GM12878 (cell line): ENCODE data around the gene OR5F1. TPM values are rescaled to one million over a fixed set of nuclear protein-coding genes. Genes with fewer than 3 reads are reported as not detected.

Source experiments
- ATAC-seq: fragments of 200-7000 bp; cut with Tn5 transposase; 3 replicates; pipeline ENCODE4 v1.9.1; 2020; ENCODE audit warnings: mild to moderate bottlenecking, moderate library complexity
- Bru-seq: library from RNA; stranded (reverse); fragments of 400-500 nt; gene quantifications from one replicate; lab custom pipeline; 2021; lab: Mats Ljungman, UMichigan
- BruChase-seq, 2 experiments: library from RNA; stranded (reverse); fragments of 400-500 nt; gene quantifications; one replicate each; lab custom pipeline; 2021; lab: Mats Ljungman, UMichigan
- BruUV-seq: library from RNA; stranded (reverse); fragments of 400-500 nt; replicated peaks from 2 replicates; lab custom pipeline; 2021; lab: Mats Ljungman, UMichigan
- CTCF ChIA-PET: fragments of 300-600 bp; sonication (Branson Sonifier 250); formaldehyde crosslinking; extraction: SDS; loops from one replicate; lab custom pipeline; 2021; ENCODE audit warnings: inconsistent platforms; lab: Yijun Ruan, JAX
- POLR2A ChIA-PET: fragments of 350-600 bp; formaldehyde crosslinking; extraction: SDS; loops from one replicate; lab custom pipeline; 2021; ENCODE audit warnings: inconsistent platforms; lab: Charles Lee
- RAD21 ChIA-PET: fragments of 300-600 bp; sonication (Branson Sonifier 250); formaldehyde crosslinking; loops from one replicate; lab custom pipeline; 2023; ENCODE audit warnings: antibody characterized with exemption; ENCODE audit not compliant: unreplicated experiment; lab: Charles Lee
- SMC1A ChIA-PET: fragments of 300-600 bp; sonication (Branson Sonifier 250); formaldehyde crosslinking; loops from one replicate; lab custom pipeline; 2023; ENCODE audit not compliant: unreplicated experiment, uncharacterized antibody; lab: Charles Lee
- DNase-seq: peaks from one replicate; pipeline ENCODE4 v3.0.0-alpha.2; 2011; ENCODE audit warnings: low read depth, low spot score
- FAIRE-seq: peaks from 3 replicates; lab custom pipeline; 2011; peaks lifted over from hg19 to GRCh38; lab: Jason Lieb, UNC
- H2AFZ ChIP-seq: 2 replicates; pipeline ENCODE4 v1.6.0; 2011; ENCODE audit warnings: low read depth, low read length, control low read depth; ENCODE audit not compliant: control insufficient read depth
- H3K27ac ChIP-seq: 2 replicates; pipeline ENCODE4 v1.5.1; 2011; ENCODE audit warnings: control low read depth; ENCODE audit not compliant: control insufficient read depth, insufficient read depth
- H3K27me3 ChIP-seq, 2 experiments: replicated peaks in 1 of 2; 2 replicates each; pipeline versions ENCODE4 v1.6.0 to v1.6.1; 2011; ENCODE audit warnings: low read length in 1 of 2; ENCODE audit not compliant: control insufficient read depth in 2 of 2, insufficient read depth in 2 of 2
- H3K36me3 ChIP-seq, 2 experiments: 2 replicates each; pipeline ENCODE4 v1.5.1; 2011; ENCODE audit warnings: low read length in 1 of 2; ENCODE audit not compliant: control insufficient read depth in 2 of 2, insufficient read depth in 2 of 2
- H3K4me1 ChIP-seq: 2 replicates; pipeline ENCODE4 v1.6.1; 2011; ENCODE audit warnings: mild to moderate bottlenecking, low read length, moderate library complexity, mixed read lengths; ENCODE audit not compliant: control insufficient read depth, insufficient read depth
- H3K4me2 ChIP-seq: 2 replicates; pipeline ENCODE4 v1.6.0; 2011; ENCODE audit warnings: control low read depth; ENCODE audit not compliant: control insufficient read depth, insufficient read depth
- H3K4me3 ChIP-seq: fragments of 200-600 bp; sonication (generic); 2 replicates; pipeline ENCODE4 v1.5.1; 2016
- H3K79me2 ChIP-seq: 2 replicates; pipeline ENCODE4 v1.6.0; 2011; ENCODE audit warnings: low read length; ENCODE audit not compliant: control insufficient read depth, insufficient read depth
- H3K9ac ChIP-seq: 2 replicates; pipeline ENCODE4 v1.8.0; 2011; ENCODE audit warnings: low read length, control low read depth, mixed read lengths; ENCODE audit not compliant: control insufficient read depth, insufficient read depth
- H3K9me3 ChIP-seq: replicated peaks from 3 replicates; pipeline ENCODE4 v1.5.1; 2011; ENCODE audit warnings: mild to moderate bottlenecking, low read length; ENCODE audit not compliant: control insufficient read depth, insufficient read depth
- H4K20me1 ChIP-seq: 2 replicates; pipeline ENCODE4 v1.6.0; 2011; ENCODE audit not compliant: control insufficient read depth, insufficient read depth
- ATF2 ChIP-seq: IDR thresholded peaks from 2 replicates; pipeline ENCODE4 v1.6.1; 2012; ENCODE audit warnings: low read length, inconsistent platforms
- ESRRA ChIP-seq: IDR thresholded peaks from 2 replicates; pipeline ENCODE4 v1.6.1; 2012; ENCODE audit warnings: mild to moderate bottlenecking, low read length, improper control_type of control experiment
- HDAC2 ChIP-seq: fragments of 200-600 bp; sonication (generic); IDR thresholded peaks from 2 replicates; pipeline ENCODE4 v1.6.1; 2017
- KDM1A ChIP-seq: fragments of 200-600 bp; sonication (generic); IDR thresholded peaks from 2 replicates; pipeline ENCODE4 v1.6.1; 2016; ENCODE audit warnings: borderline replicate concordance
- KLF5 ChIP-seq: fragments of 450-650 bp; IDR thresholded peaks from 2 replicates; pipeline ENCODE4 v1.6.1; 2014; ENCODE audit warnings: mild to moderate bottlenecking; ENCODE audit not compliant: partially characterized antibody
- MEF2A ChIP-seq: IDR thresholded peaks from 2 replicates; pipeline ENCODE4 v1.6.1; 2011; ENCODE audit warnings: low read depth, mild to moderate bottlenecking, low read length, moderate library complexity; ENCODE audit not compliant: insufficient read depth
- NFXL1 ChIP-seq: fragments of 450-650 bp; IDR thresholded peaks from 2 replicates; pipeline ENCODE4 v1.6.1; 2017; ENCODE audit warnings: antibody characterized with exemption, mild to moderate bottlenecking, borderline replicate concordance
- NFYB ChIP-seq: IDR thresholded peaks from 2 replicates; pipeline ENCODE4 v1.6.1; 2011; ENCODE audit warnings: low read depth, mild to moderate bottlenecking, low read length, improper control_type of control experiment, moderate library complexity; ENCODE audit not compliant: insufficient read depth
- REST ChIP-seq: IDR thresholded peaks from 2 replicates; pipeline ENCODE4 v1.6.1; 2012; ENCODE audit warnings: mild to moderate bottlenecking, low read depth, low read length
- SMAD5 ChIP-seq: IDR thresholded peaks from 2 replicates; pipeline ENCODE4 v1.6.1; 2016; ENCODE audit warnings: antibody characterized with exemption, low read depth
- ZNF207 ChIP-seq: fragments of 450-650 bp; IDR thresholded peaks from 2 replicates; pipeline ENCODE4 v1.6.1; 2014; ENCODE audit warnings: antibody characterized with exemption, mild to moderate bottlenecking, borderline replicate concordance
- ZZZ3 ChIP-seq: IDR thresholded peaks from 2 replicates; pipeline ENCODE4 v1.6.1; 2011; ENCODE audit warnings: low read depth; ENCODE audit not compliant: control insufficient read depth, insufficient read length
- WGBS: methylation state at CpG from one replicate; pipeline ENCODE4 v1.1.6; 2016; ENCODE audit warnings: low lambda C conversion rate; ENCODE audit not compliant: insufficient replicate concordance, insufficient coverage; ENCODE audit errors: missing lambda C conversion rate; 5-methylcytosine and 5-hydroxymethylcytosine counted together
- in situ Hi-C: fragments of 300-500 bp; cut with MboI; formaldehyde crosslinking; loops from 9 replicates; pipeline ENCODE4 v1.14.3; 2018; ENCODE audit warnings: mixed read lengths
- intact Hi-C: fragments of 100-400 bp; cut with micrococcal nuclease; formaldehyde crosslinking; loops from one replicate; pipeline ENCODE4 v1.14.2; 2022; ENCODE audit not compliant: unreplicated experiment
- long read RNA-seq, 2 experiments: library from polyadenylated mRNA; unstranded; transcript quantifications; one replicate each; pipeline ENCODE4 v2.0.0, GENCODE V29; 2019 to 2020
- polyA minus RNA-seq, 3 experiments: library from RNA; depleted of rRNA, polyadenylated mRNA; stranded (reverse); fragments of >200 nt; gene quantifications; 2 replicates each; pipeline ENCODE4 v1.2.3, GENCODE V29; 2011
- polyA plus RNA-seq, 11 experiments: library from polyadenylated mRNA; depleted of rRNA in 4 of 11; unstranded in 6 of 11; stranded (reverse) in 5 of 11; fragments of >200 nt; fragmentation: Nextera tagmentation in 4 of 11; fragmentation: Illumina TruSeq in 1 of 11; extraction: Ambion mirVana in 4 of 11; extraction: Trizol in 1 of 11; gene quantifications; 1 replicate in 1 of 11; 2 replicates in 10 of 11; pipeline versions ENCODE4 v1.2.1 to v1.2.3, GENCODE V29; 2011 to 2016; ENCODE audit warnings: inconsistent platforms in 2 of 11, missing spikeins in 2 of 11, low read depth in 1 of 11
- total RNA-seq, 4 experiments: library from RNA; depleted of rRNA in 3 of 4; stranded (reverse); fragments of >200 nt in 3 of 4; fragmentation: Illumina TruSeq in 1 of 4; extraction: Trizol in 1 of 4; gene quantifications; 2 replicates each; pipeline versions ENCODE4 v1.2.1 to v1.2.3, GENCODE V29; 2013 to 2021
- TF ChIP-seq, protein P1 (sequence below): fragments of 450-650 bp; formaldehyde crosslinking; IDR thresholded peaks from 2 replicates; pipeline ENCODE4 v1.4.0; 2022; ENCODE audit warnings: mild to moderate bottlenecking, moderate library complexity

Gene OR5F1
- not detected in 2 replicates for total RNA-seq (2013; cell fraction: nucleolus; rRNA removed)
- not detected in 2 replicates for total RNA-seq (2014; rRNA removed)
- total RNA-seq (2014; rRNA removed; fragmentation: Illumina TruSeq; extraction: Trizol): not detected in 2 replicates
- total RNA-seq (2021): not detected in 2 replicates
- polyA plus RNA-seq (2011; ENCODE audit: low read depth): not detected
- polyA plus RNA-seq (2011; rRNA removed): not detected in 2 replicates
- not detected in 2 replicates for polyA plus RNA-seq (2011; cell fraction: cytosol; rRNA removed)
- not detected in 2 replicates for polyA plus RNA-seq (2011; cell fraction: nucleus; rRNA removed)
- not detected in 2 replicates for polyA plus RNA-seq (2012)
- polyA plus RNA-seq (2014; fragmentation: Illumina TruSeq; extraction: Trizol): not detected in 2 replicates
- polyA plus RNA-seq (2014; fragmentation: Nextera tagmentation; extraction: Ambion mirVana): not detected
- polyA plus RNA-seq (2014; rRNA removed): not detected in 2 replicates
- polyA plus RNA-seq (2016; fragmentation: Nextera tagmentation; extraction: Ambion mirVana): not detected
- not detected in 2 replicates for polyA minus RNA-seq (2011; rRNA and poly(A)+ RNA removed)
- polyA minus RNA-seq (2011; cell fraction: cytosol; rRNA and poly(A)+ RNA removed): not detected in 2 replicates
- not detected in 2 replicates for polyA minus RNA-seq (2011; cell fraction: nucleus; rRNA and poly(A)+ RNA removed)
- Bru-seq, nascent RNA: not detected
- BruChase-seq, experiment 1, labeled RNA remaining after a 6-hour chase: not detected
- BruChase-seq, experiment 2, labeled RNA remaining after a 2-hour chase: not detected
- long read RNA-seq, experiment 1: 0 reads
- long read RNA-seq, experiment 2: 0 reads

GRCh38 chr11:55994525-55994924, at the start of gene OR5F1:
TSS of gene OR5F1 (minus strand) at chr11:55994625. CDS start at chr11:55994625, 0 bp downstream.
- H3K27me3 ChIP-seq: no peaks in the 10 kb centered on the region
- no peak for TF ChIP-seq MEF2A
- no peak for TF ChIP-seq KLF5
- TF ChIP-seq SMAD5: no peak
- no peak for TF ChIP-seq HDAC2
- TF ChIP-seq ZNF207: no peak
- TF ChIP-seq NFYB: no peak
- TF ChIP-seq, protein P1, sequence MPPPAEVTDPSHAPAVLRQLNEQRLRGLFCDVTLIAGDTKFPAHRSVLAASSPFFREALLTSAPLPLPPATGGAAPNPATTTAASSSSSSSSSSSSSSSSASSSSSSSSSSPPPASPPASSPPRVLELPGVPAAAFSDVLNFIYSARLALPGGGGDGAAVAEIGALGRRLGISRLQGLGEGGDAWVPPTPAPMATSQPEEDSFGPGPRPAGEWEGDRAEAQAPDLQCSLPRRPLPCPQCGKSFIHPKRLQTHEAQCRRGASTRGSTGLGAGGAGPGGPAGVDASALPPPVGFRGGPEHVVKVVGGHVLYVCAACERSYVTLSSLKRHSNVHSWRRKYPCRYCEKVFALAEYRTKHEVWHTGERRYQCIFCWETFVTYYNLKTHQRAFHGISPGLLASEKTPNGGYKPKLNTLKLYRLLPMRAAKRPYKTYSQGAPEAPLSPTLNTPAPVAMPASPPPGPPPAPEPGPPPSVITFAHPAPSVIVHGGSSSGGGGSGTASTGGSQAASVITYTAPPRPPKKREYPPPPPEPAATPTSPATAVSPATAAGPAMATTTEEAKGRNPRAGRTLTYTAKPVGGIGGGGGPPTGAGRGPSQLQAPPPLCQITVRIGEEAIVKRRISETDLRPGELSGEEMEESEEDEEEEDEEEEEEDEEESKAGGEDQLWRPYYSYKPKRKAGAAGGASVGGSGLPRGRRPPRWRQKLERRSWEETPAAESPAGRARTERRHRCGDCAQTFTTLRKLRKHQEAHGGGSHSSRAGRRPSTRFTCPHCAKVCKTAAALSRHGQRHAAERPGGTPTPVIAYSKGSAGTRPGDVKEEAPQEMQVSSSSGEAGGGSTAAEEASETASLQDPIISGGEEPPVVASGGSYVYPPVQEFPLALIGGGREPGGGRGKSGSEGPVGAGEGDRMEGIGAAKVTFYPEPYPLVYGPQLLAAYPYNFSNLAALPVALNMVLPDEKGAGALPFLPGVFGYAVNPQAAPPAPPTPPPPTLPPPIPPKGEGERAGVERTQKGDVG (CRISPR knock-in tag): no peak
- no peak for TF ChIP-seq ATF2
- no peak for TF ChIP-seq NFXL1
- TF ChIP-seq ZZZ3: no peak
- no peak for TF ChIP-seq ESRRA
- no peak for TF ChIP-seq REST
- TF ChIP-seq KDM1A: no peak

More at GRCh38 chr11:55994525-55994924, at the start of gene OR5F1:
- SMC1A ChIA-PET: no interaction called here
- CTCF ChIA-PET: no interaction called here
- 0% methylated on average over 2 of the region's 2 CpGs for WGBS
- RAD21 ChIA-PET: no interaction called here
- Histone ChIP-seq H2AFZ (no peak within 1 kb of the TSS), H3K79me2 (no peaks in the 10 kb centered on the region), H3K27ac (no peak within 1 kb of the TSS), H3K36me3 (no peaks in the 10 kb centered on the region), H3K4me1 (no peaks in the 10 kb centered on the region), H3K9ac (no peak within 1 kb of the TSS), H3K4me3 (no peak within 1 kb of the TSS), H3K4me2 (no peak within 1 kb of the TSS), H4K20me1 (no peaks in the 10 kb centered on the region), H3K9me3 (no peaks in the 10 kb centered on the region)
- POLR2A ChIA-PET: no interaction called here
- BruUV-seq: no TSS peak
- intact Hi-C loops: no loop called here
- in situ Hi-C loops: no loop called here
- DNase-seq (no peak), FAIRE-seq (no peak), ATAC-seq (no peak)
